T-helper 2 cell treated with Interferon-gamma antibody and Interleukin-4, amounts not matched to agents 100 ng/mL and 5 ng/mL, for 36 hours (primary cell): ENCODE measurements around the gene PIK3CB. TPM values are rescaled to one million over a fixed set of nuclear protein-coding genes. Genes with fewer than 3 reads are reported as not detected.
"Not testable (repeated sequence)": the region's sequence is repeated elsewhere in the genome, so short reads cannot be mapped to it uniquely, and the experiment has no call there.

Experiments used
- intact Hi-C: fragments of 100-400 bp; cut with micrococcal nuclease; formaldehyde crosslinking; loops from one replicate; pipeline ENCODE4 v1.15.1; 2023
- total RNA-seq: library from RNA; stranded (reverse); gene quantifications from 2 replicates; pipeline ENCODE4 v1.2.3, GENCODE V29; 2022

PIK3CB gene
- total RNA-seq, 1 donor from 2014 or later: 19.4 TPM

- intact Hi-C loops: no loop called here
Measured at GRCh38 chr3:138686771-138687221, 147.9 kb downstream of the PIK3CB start.

GRCh38 chr3:138684396-138684795 is 150.3 kb downstream of the PIK3CB start:
- intact Hi-C loops: no loop called here

GRCh38 chr3:138682648-138683047 is 152.1 kb downstream of the PIK3CB start:
- intact Hi-C loops: no loop called here

GRCh38 chr3:138681463-138682220 is 153.1 kb downstream of the PIK3CB start:
- intact Hi-C loops: no loop called here

GRCh38 chr3:138680974-138681373 is 153.8 kb downstream of the PIK3CB start:
- intact Hi-C loops: not testable (repeated sequence)

GRCh38 chr3:138678874-138679392 is 155.8 kb downstream of the PIK3CB start:
- intact Hi-C loops: no loop called here

GRCh38 chr3:138678086-138678485 is 156.6 kb downstream of the PIK3CB start:
- intact Hi-C loops: no loop called here

- intact Hi-C loops: no loop called here
Measured at GRCh38 chr3:138675393-138675792, 159.3 kb downstream of the PIK3CB start.

GRCh38 chr3:138673641-138674530 is 160.8 kb downstream of the PIK3CB start:
- intact Hi-C loops: no loop called here

GRCh38 chr3:138670407-138670806 is 164.3 kb downstream of the PIK3CB start:
- intact Hi-C loops: no loop called here

GRCh38 chr3:138668107-138668506 is 166.6 kb downstream of the PIK3CB start:
- intact Hi-C loops: no loop called here

GRCh38 chr3:138657508-138657907 is 177.2 kb downstream of the PIK3CB start:
- intact Hi-C loops: no loop called here

GRCh38 chr3:138653567-138653966 is 181.2 kb downstream of the PIK3CB start:
- intact Hi-C loops: no loop called here

GRCh38 chr3:138649134-138649533 is 185.6 kb downstream of the PIK3CB start:
- intact Hi-C loops: no loop called here

- intact Hi-C loops: no loop called here
Measured at GRCh38 chr3:138646513-138646912, 188.2 kb downstream of the PIK3CB start.

- intact Hi-C loops: no loop called here
Measured at GRCh38 chr3:138646008-138646407, 188.7 kb downstream of the PIK3CB start.

GRCh38 chr3:138642927-138643253 is 191.8 kb downstream of the PIK3CB start:
- intact Hi-C loops: no loop called here

GRCh38 chr3:138642226-138642926 is 192.4 kb downstream of the PIK3CB start:
- intact Hi-C loops: no loop called here

GRCh38 chr3:138640537-138640936 is 194.2 kb downstream of the PIK3CB start:
- intact Hi-C loops: no loop called here

- intact Hi-C loops: no loop called here
Measured at GRCh38 chr3:138638641-138639040, 196.1 kb downstream of the PIK3CB start.

GRCh38 chr3:138629526-138629925 is 205.2 kb downstream of the PIK3CB start:
- intact Hi-C loops: no loop called here
